Adrenal gland (tissue), 19 donors: ENCODE data around the gene ELAVL2. TPM values are rescaled to one million over a fixed set of nuclear protein-coding genes. Genes with fewer than 3 reads are reported as not detected.

Experiments
- DNase-seq, 7 donors: peaks; one replicate each; pipeline ENCODE4 v3.0.0-alpha.2; 2019 to 2020
- H3K27ac ChIP-seq, 5 donors: fragments of 200-600 bp; sonication (generic) in 4 of 5; 1 replicate in 3 of 5; 2 replicates in 2 of 5; pipeline versions ENCODE4 v1.5.1 to v1.8.0; 2016 to 2020; ENCODE audit warnings: mild to moderate bottlenecking in 1 of 5
- H3K27me3 ChIP-seq: fragments of 200-600 bp; 2 replicates; pipeline ENCODE4 v1.8.0; 2021
- H3K36me3 ChIP-seq, 2 donors: fragments of 200-600 bp; replicated peaks in 1 of 2; 1 replicate in 1 of 2; 2 replicates in 1 of 2; pipeline versions ENCODE4 v1.5.1 to v1.8.0; 2018 to 2022
- H3K4me1 ChIP-seq, 2 donors: fragments of 200-600 bp; replicated peaks in 1 of 2; 1 replicate in 1 of 2; 2 replicates in 1 of 2; pipeline versions ENCODE4 v1.5.1 to v1.8.0; 2018 to 2021
- H3K4me3 ChIP-seq, 4 donors: fragments of 200-600 bp; sonication (generic) in 3 of 4; one replicate each; pipeline ENCODE4 v1.5.1; 2016 to 2018
- H3K9me3 ChIP-seq, 3 donors: fragments of 200-600 bp; sonication (generic) in 1 of 3; replicated peaks in 1 of 3; 1 replicate in 2 of 3; 2 replicates in 1 of 3; pipeline versions ENCODE4 v1.5.1 to v1.8.0; 2016 to 2021
- POLR2A ChIP-seq, 2 donors: fragments of 450-650 bp; IDR thresholded peaks; one replicate each; pipeline ENCODE4 v1.6.1; 2017; ENCODE audit warnings: antibody characterized with exemption in 2 of 2, mild to moderate bottlenecking in 2 of 2, moderate library complexity in 1 of 2
- WGBS, 4 donors: extraction: QIAGEN DNeasy Blood & Tissue Kit in 2 of 4; methylation state at CpG; one replicate each; pipeline versions ENCODE4 v1.1.5 to v1.1.7; 2013 to 2017; 5-methylcytosine and 5-hydroxymethylcytosine counted together
- intact Hi-C, 2 donors: fragments of 100-400 bp; cut with DNase I; formaldehyde crosslinking; loops; one replicate each; pipeline versions ENCODE4 v1.14.1 to v1.15.0; 2022 to 2023
- long read RNA-seq, 10 donors: library from polyadenylated mRNA in 3 of 10; unstranded in 2 of 10; stranded (forward) in 1 of 10; transcript quantifications; one replicate each; pipeline ENCODE4 v2.0.0 and lab custom pipeline, GENCODE V29; 2021 to 2026
- polyA plus RNA-seq, 3 donors: library from polyadenylated mRNA; stranded (reverse); fragments of 200-250 nt in 2 of 3; fragments of 350-450 nt in 1 of 3; fragmentation: Illumina TruSeq in 1 of 3; extraction: RNeasy Lipid Tissue Mini Kit (QIAGEN cat#74804) in 1 of 3; gene quantifications; one replicate each; pipeline ENCODE4 v1.2.3, GENCODE V29; 2013 to 2014
- total RNA-seq, 9 donors: library from RNA; depleted of rRNA in 4 of 9; stranded (reverse); fragments of >200 nt in 4 of 9; fragments of 120-200 nt in 1 of 9; fragmentation: NEBNext Ultra II Directional in 1 of 9; extraction: Animal tissue kit (Norgen Biotek cat#: 25700) in 1 of 9; gene quantifications; one replicate each; pipeline versions ENCODE4 v1.1.0 to v1.2.4, GENCODE V29; 2013 to 2023
- TF ChIP-seq, protein P1 (sequence below), 6 experiments: fragments of 450-650 bp in 4 of 6; fragments of 200-600 bp in 2 of 6; sonication (generic) in 1 of 6; IDR thresholded peaks; 1 replicate in 5 of 6; 2 replicates in 1 of 6; pipeline versions ENCODE4 v1.5.1 to v1.8.0; 2016 to 2021; ENCODE audit warnings: antibody characterized with exemption in 6 of 6, mild to moderate bottlenecking in 2 of 6, moderate library complexity in 1 of 6
- donor health status: healthy with polysubstance abuse.
- donor health status: Bipolar disorder and iron deficiency.
- donor health status: DM: yes; HTN: yes; CAD: no.
- donor health status: DM: no; HTN: no; CAD: no.
- donor health status: DM: no; HTN: no; CAD: no.
- donor health status: DM: yes; HTN: yes; CAD: no.

Gene ELAVL2
- total RNA-seq (10 to 100 TPM in 1 of 9 donors, 1 to 10 TPM in 3, under 1 TPM in 4, not detected in 1; 0.28 to 13.6 (median 1.1) TPM), polyA plus RNA-seq (1 to 10 TPM in 1 of 3 donors, under 1 TPM in 2; 0.24 to 1.3 (median 0.24) TPM)
- long read RNA-seq, donor 1: 0 reads
- long read RNA-seq, donor 2: 0 reads
- long read RNA-seq, donor 3: 0 reads
- long read RNA-seq, donor 4: 0 reads
- long read RNA-seq, donor 5, partial matches to known transcripts: 0 of 1 reads
- long read RNA-seq, donor 5, other reads (novel, unspliced or antisense): 1 of 1 reads
- long read RNA-seq, donor 6: 0 reads
- long read RNA-seq, donor 7: 0 reads
- long read RNA-seq, donor 8: 0 reads
- long read RNA-seq, donor 9: 0 reads
- long read RNA-seq, donor 10: 0 reads

DNA sequence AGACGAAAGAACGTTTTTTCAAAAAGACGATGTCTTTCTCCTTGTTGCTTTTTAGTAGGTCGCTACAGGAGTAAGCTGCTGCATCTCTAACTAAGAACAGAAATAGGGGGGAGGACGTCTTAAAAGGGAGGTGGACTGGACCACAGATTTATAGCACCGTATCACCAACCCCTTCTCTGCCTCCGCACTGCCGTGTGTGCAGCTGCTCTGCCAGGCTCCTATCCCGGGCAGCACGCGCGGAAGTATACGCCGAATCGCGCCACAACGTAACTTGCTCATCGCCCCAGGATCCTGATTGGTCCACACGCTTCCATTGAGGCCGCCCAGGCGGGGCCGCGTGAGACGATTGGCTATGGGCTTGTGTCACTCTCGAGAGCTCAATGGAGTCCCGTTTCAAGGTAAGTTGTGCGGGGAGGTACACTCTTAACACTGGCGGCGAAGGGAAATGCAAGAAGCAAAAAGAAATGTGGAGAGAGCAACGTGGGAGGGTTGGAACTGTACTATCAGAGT is at the start of gene ELAVL2:
Gene ELAVL2 (minus strand): TSS at position 121 of the 510 bp plus-strand sequence. CDS start 64,006 bp downstream, outside the sequence.
- DNase-seq: peak; percentile 94 to 99 (median 97)
- TF ChIP-seq, protein P1, sequence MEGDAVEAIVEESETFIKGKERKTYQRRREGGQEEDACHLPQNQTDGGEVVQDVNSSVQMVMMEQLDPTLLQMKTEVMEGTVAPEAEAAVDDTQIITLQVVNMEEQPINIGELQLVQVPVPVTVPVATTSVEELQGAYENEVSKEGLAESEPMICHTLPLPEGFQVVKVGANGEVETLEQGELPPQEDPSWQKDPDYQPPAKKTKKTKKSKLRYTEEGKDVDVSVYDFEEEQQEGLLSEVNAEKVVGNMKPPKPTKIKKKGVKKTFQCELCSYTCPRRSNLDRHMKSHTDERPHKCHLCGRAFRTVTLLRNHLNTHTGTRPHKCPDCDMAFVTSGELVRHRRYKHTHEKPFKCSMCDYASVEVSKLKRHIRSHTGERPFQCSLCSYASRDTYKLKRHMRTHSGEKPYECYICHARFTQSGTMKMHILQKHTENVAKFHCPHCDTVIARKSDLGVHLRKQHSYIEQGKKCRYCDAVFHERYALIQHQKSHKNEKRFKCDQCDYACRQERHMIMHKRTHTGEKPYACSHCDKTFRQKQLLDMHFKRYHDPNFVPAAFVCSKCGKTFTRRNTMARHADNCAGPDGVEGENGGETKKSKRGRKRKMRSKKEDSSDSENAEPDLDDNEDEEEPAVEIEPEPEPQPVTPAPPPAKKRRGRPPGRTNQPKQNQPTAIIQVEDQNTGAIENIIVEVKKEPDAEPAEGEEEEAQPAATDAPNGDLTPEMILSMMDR (IDR thresholded peaks at IDR 0.05): no peak
- TF ChIP-seq POLR2A (IDR thresholded peaks at IDR 0.05): peak; percentile 31 to 73
- Histone ChIP-seq H3K9me3 (no peaks in the 10 kb centered on the region), H3K4me3 (peak within 1 kb of the TSS in 3 of 4 donors; percentile 21 to 36 (median 23)), H3K36me3 (no peaks in the 10 kb centered on the region), H3K27ac (no peak within 1 kb of the TSS), H3K4me1 (peaks cover 7 to 25% of the 10 kb centered on the region in 2 donors), H3K27me3 (peaks cover 34% of the 10 kb centered on the region)
- intact Hi-C loops: no loop called here
- WGBS, 4 donors: 2 to 5% (median 2%) methylated on average over 17 to 30 of the region's 30 CpGs

DNA sequence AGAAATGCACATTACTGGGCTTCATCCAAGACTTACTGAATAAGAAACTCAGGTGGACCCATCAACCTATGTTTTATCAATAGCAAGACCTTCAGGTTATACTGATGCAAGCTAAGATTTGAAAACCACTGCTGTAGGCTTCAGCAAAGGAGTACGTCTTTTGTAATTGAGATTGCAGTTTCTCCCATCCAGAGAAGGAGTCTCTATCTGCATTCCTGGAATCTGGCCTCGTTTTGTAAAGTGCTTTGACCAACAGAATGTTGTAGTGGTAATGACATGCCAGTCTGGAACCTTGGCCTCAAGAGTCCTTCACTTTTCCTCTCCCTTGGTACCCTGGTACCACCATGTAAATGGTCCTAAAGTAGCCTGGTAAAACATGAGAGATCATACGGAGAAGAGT is 32.2 kb upstream of the ELAVL2 start:
- intact Hi-C loops: no loop called here
- Histone ChIP-seq H3K4me3 (no peak overlapping the region), H3K4me1 (no peaks in the 10 kb centered on the region), H3K9me3 (no peaks in the 10 kb centered on the region), H3K36me3 (no peaks in the 10 kb centered on the region), H3K27ac (no peak overlapping the region), H3K27me3 (no peaks in the 10 kb centered on the region)
- 62 to 74% (median 69%) methylated on average over 3 of the region's 3 CpGs for whole genome bisulfite sequencing, 4 donors
- TF ChIP-seq POLR2A (IDR thresholded peaks at IDR 0.05): no peak
- TF ChIP-seq, protein P1 (IDR thresholded peaks at IDR 0.05): no peak
- DNase-seq: no peak

GRCh38 chr9:23855873-23856604 is 30.0 kb upstream of the ELAVL2 start:
- intact Hi-C loops: no loop called here
- TF ChIP-seq, protein P1 (IDR thresholded peaks at IDR 0.05): no peak
- TF ChIP-seq POLR2A (IDR thresholded peaks at IDR 0.05): no peak
- Histone ChIP-seq H3K4me1 (no peaks in the 10 kb centered on the region), H3K27me3 (no peaks in the 10 kb centered on the region), H3K36me3 (no peaks in the 10 kb centered on the region), H3K27ac (no peak overlapping the region), H3K4me3 (no peak overlapping the region), H3K9me3 (no peaks in the 10 kb centered on the region)
- WGBS, 4 donors: 61 to 72% (median 70%) methylated on average over 5 of the region's 5 CpGs
- no peak for DNase-seq
